Nephron progenitor cell (in vitro differentiated cells): ENCODE results near the gene ALDH3A1.

Experiments
- DNase-seq: peaks from one replicate; pipeline ENCODE4 v3.0.0; 2021
- H3K27ac Mint-ChIP-seq: 2 replicates; pipeline ENCODE4 v1.8.0; 2021; ENCODE audit warnings: mild to moderate bottlenecking, moderate library complexity, mixed read lengths
- H3K27me3 Mint-ChIP-seq: 2 replicates; pipeline ENCODE4 v1.8.0; 2021; ENCODE audit warnings: mild to moderate bottlenecking, low read depth, mixed read lengths; ENCODE audit not compliant: poor library complexity
- H3K36me3 Mint-ChIP-seq: 2 replicates; pipeline ENCODE4 v1.8.0; 2021; ENCODE audit warnings: low read depth, mixed read lengths
- H3K4me1 Mint-ChIP-seq: 2 replicates; pipeline ENCODE4 v1.8.0; 2021; ENCODE audit warnings: mixed read lengths
- H3K4me3 Mint-ChIP-seq: 2 replicates; pipeline ENCODE4 v1.8.0; 2021; ENCODE audit warnings: mild to moderate bottlenecking, moderate library complexity, mixed read lengths
- H3K9me3 Mint-ChIP-seq: 2 replicates; pipeline ENCODE4 v1.8.0; 2021; ENCODE audit warnings: mild to moderate bottlenecking, moderate library complexity, mixed read lengths
- CTCF ChIP-seq: fragments of 200-600 bp; sonication (generic); IDR thresholded peaks from 2 replicates; pipeline ENCODE4 v1.5.0; 2021; ENCODE audit warnings: antibody characterized with exemption

ALDH3A1 gene

GRCh38 chr17:19762515-19762961, 14.4 kb upstream of the ALDH3A1 start:
- TF ChIP-seq CTCF: peak; percentile 71
- peaks cover 26% of the 10 kb centered on the region for H3K4me1 Mint-ChIP-seq
- H3K27ac Mint-ChIP-seq: no peak overlapping the region
- peaks cover 5% of the 10 kb centered on the region for H3K9me3 Mint-ChIP-seq
- H3K4me3 Mint-ChIP-seq: no peak overlapping the region
- no peaks in the 10 kb centered on the region for H3K36me3 Mint-ChIP-seq
- peak; percentile 87 for DNase-seq
- peaks cover 18% of the 10 kb centered on the region for H3K27me3 Mint-ChIP-seq

GRCh38 chr17:19760746-19761145, 12.6 kb upstream of the ALDH3A1 start:
- no peak overlapping the region for H3K27ac Mint-ChIP-seq
- peaks cover 20% of the 10 kb centered on the region for H3K27me3 Mint-ChIP-seq
- no peak for DNase-seq
- H3K4me1 Mint-ChIP-seq: peaks cover 26% of the 10 kb centered on the region
- no peak for TF ChIP-seq CTCF
- no peak overlapping the region for H3K4me3 Mint-ChIP-seq
- no peaks in the 10 kb centered on the region for H3K36me3 Mint-ChIP-seq
- peaks cover 5% of the 10 kb centered on the region for H3K9me3 Mint-ChIP-seq

- peaks cover 5% of the 10 kb centered on the region for H3K9me3 Mint-ChIP-seq
- H3K36me3 Mint-ChIP-seq: no peaks in the 10 kb centered on the region
- no peak overlapping the region for H3K27ac Mint-ChIP-seq
- TF ChIP-seq CTCF: no peak
- H3K4me1 Mint-ChIP-seq: peaks cover 26% of the 10 kb centered on the region
- DNase-seq: no peak
- no peak overlapping the region for H3K4me3 Mint-ChIP-seq
- peaks cover 17% of the 10 kb centered on the region for H3K27me3 Mint-ChIP-seq
Observed at GRCh38 chr17:19759568-19760549, 11.8 kb upstream of the ALDH3A1 start.

- Mint-ChIP-seq H3K4me1 (peaks cover 17% of the 10 kb centered on the region), H3K27me3 (peaks cover 13% of the 10 kb centered on the region), H3K27ac (no peak overlapping the region), H3K4me3 (no peak overlapping the region), H3K36me3 (no peaks in the 10 kb centered on the region), H3K9me3 (peaks cover 5% of the 10 kb centered on the region)
- no peak for DNase-seq
- TF ChIP-seq CTCF: no peak
Observed at GRCh38 chr17:19757536-19758180, 9.6 kb upstream of the ALDH3A1 start.

GRCh38 chr17:19756546-19756945, 8.4 kb upstream of the ALDH3A1 start:
- Mint-ChIP-seq H3K36me3 (no peaks in the 10 kb centered on the region), H3K4me3 (no peak overlapping the region), H3K27ac (no peak overlapping the region), H3K27me3 (peaks cover 12% of the 10 kb centered on the region), H3K4me1 (peaks cover 11% of the 10 kb centered on the region), H3K9me3 (peaks cover 5% of the 10 kb centered on the region)
- no peak for TF ChIP-seq CTCF
- DNase-seq: no peak
